ENCODE results near the gene NOVA1.

Gene NOVA1

GRCh38 chr14:26429205-26429604, 168.6 kb downstream of the NOVA1 start:
- DNase-seq, result no peak

DNA sequence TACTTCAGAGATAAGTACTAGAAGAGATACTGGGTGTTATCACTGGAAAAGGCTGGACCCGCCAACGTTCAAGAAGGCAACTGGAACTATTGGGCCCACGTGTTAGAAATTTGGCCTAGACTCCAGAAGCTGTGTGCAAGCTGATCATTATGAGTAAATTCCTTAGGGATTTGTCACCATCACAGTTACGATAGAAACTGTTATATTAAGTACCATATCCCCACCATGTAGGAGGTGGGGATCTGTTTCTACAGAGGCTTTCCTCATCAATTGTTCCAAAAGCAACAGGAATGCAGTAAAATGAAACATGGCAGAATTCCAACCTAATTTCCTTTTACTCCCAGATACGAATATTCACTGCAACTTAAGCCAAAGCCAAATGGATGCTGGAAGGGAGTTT, 170.7 kb downstream of the NOVA1 start:
- no peak for DNase-seq

DNA sequence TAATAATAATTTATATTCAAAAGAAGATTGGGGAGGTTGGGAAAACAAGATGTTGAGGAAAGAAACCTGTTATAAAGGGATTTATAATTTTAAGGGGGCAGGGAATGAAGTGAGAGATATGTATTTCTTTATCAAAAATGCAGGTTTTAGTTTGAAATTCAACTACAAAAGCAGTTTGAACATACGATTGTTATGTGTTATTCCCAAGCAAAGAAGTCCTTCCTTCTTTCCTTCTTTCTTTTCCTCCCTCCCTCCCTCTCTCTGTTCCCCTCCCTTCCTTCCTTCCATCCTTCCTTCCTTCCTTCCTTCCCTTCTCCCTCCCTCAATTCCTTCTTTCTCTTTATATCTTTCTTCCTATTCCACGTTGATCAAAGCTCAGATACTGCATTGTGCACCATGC, 173.3 kb downstream of the NOVA1 start:
- DNase-seq, result no peak

DNA sequence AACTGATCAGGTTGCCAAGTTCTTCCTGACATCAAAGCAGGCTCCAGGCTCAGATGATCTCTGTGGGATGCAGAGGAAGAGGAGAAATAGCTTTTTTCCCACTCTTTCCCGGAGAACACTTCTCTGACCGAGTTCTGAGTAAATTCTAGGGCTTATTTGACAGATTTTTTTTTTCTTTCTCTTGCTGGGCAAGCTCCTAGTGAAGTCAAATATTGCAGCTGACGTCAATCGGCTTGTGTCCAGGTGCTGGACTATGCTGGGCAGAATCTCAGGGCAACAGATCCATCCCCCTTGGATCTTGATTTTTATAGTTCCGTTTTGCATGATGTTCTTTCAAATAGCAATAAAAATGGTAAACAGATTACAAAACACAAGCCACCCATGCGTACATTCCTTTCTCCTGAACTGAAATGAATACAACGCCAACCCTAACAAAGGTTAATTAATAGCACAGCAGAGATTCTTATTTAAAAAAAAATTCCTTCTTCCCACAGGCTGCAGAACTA, 182.2 kb downstream of the NOVA1 start:
- no peak for DNase-seq

DNA sequence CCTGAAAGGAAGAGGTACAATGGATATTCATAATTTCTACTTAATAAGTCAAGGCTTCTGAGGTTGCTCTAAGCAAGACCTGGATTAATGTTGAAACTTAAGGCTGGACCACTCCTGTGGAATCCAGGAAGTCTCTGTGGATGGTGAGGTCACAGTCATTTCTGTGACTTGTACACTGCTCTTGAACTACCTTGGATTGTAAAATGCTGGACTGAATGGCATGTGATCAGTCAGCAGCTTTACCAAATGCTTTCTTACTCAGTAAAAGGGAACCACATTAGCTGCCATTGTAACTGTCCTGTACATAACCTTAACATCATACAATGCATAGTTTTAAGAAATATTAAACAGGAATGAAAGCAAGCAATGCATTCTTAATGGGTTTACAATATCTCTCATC, 182.9 kb downstream of the NOVA1 start:
- no peak for DNase-seq

GRCh38 chr14:26414103-26414502, 183.7 kb downstream of the NOVA1 start:
- no peak for DNase-seq

DNA sequence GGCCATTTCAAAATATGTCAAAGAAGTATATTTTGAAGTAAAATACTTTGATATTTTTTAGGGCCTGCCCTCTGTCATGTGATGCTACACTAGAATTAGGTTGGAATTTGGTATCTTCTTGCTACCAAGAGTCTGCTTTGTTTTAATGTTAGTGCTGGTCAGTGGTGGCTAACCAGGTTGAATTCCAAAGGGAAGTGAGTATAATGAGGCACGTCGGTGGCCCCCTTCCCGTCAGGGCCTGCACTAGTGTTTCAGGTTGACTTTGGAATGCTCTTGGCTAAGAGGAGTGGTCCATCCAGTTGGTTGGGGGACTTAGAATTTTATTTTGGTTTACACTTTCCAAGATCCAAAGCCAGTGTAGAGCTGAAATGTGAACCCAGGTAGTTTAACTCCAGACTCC, 185.4 kb downstream of the NOVA1 start:
- no peak for DNase-seq

GRCh38 chr14:26410189-26410685, 187.6 kb downstream of the NOVA1 start:
- DNase-seq, result no peak

DNA sequence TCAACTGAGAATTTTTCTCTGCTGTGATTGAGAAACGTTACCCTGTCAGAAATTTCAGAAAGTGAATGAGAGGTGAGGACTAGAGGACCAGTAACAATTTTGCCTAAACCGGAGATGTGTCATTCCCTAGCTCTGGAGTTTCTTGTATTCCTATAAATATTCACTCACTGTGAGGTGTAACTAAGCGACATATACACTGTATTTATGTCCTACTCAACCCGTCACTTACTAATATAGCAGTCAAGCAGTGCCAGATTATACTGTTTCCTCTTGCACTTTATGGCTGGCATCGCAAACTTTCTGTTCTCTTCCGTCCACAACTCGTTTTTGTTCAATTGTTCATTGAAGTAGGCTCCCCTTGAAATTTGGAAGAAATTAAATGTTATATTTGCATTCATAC, 192.9 kb downstream of the NOVA1 start:
- DNase-seq, result no peak

DNA sequence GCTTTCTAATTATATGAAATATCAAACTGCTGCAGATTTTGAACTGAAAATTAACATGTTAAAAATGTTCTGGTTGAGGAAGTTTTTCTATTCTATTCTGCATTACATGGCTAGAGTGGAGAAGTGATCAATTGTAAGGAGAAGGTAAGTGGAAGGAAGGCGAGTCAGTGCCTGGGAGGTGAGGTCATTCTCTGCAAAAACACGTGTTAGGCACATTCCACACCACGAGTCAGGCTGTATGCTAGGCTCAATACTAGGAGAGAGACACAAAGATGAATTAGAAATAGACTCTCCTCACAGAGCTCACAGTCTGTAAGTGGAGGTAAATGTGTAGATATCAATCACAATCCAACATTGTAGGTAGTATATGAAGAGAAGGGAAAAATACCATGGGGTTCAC, 194.1 kb downstream of the NOVA1 start:
- DNase-seq, result no peak

DNA sequence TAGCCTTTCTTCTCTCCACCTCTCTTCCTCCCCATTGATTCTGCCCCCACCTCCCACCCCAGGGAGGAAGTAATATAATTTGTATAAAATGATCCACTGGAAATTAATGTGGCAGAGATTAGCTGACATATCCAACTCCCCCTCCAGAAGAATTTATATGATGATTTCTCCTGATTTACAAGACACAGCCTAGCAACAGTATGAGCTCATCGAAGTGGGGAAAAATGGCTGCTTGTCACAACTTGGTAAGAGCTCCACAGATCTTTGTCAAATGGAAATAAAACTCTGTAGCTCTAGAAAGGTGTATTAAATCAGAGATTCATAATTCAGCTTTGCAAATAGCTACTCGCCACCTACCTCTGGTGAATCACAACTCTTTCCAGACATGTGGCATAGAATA, 195.7 kb downstream of the NOVA1 start:
- no peak for DNase-seq

- DNase-seq, result peak; percentile 68
Observed at GRCh38 chr14:26401179-26401968, 196.5 kb downstream of the NOVA1 start.

GRCh38 chr14:26400373-26400772, 197.5 kb downstream of the NOVA1 start:
- DNase-seq, result no peak

GRCh38 chr14:26398616-26399015, 199.2 kb downstream of the NOVA1 start:
- DNase-seq, result no peak
